ENCODE data around the gene SLC6A3.
A peak's percentile ranks its signal among the peaks of the same experiment; 100 is the strongest.
"Not testable (repeated sequence)": the region's sequence is repeated elsewhere in the genome, so short reads cannot be mapped to it uniquely, and the experiment has no call there.

SLC6A3 gene

GRCh38 chr5:1382248-1382700 is 63.0 kb downstream of the SLC6A3 start:
- in situ Hi-C loops (cut with MboI; ENCODE audit: low pct_unique_long_range_greater_than_20kb, low sequenced_read_pairs): no loop called here
- no peak for DNase-seq

- no peak for DNase-seq
- in situ Hi-C loops (cut with MboI; ENCODE audit: low pct_unique_long_range_greater_than_20kb, low sequenced_read_pairs): no loop called here
These were observed 63.6 kb downstream of the SLC6A3 start for GRCh38 chr5:1381370-1382247.

- in situ Hi-C loops (cut with MboI; ENCODE audit: low pct_unique_long_range_greater_than_20kb, low sequenced_read_pairs): no loop called here
- no peak for DNase-seq
These were observed 64.3 kb downstream of the SLC6A3 start for GRCh38 chr5:1380910-1381309.

DNA sequence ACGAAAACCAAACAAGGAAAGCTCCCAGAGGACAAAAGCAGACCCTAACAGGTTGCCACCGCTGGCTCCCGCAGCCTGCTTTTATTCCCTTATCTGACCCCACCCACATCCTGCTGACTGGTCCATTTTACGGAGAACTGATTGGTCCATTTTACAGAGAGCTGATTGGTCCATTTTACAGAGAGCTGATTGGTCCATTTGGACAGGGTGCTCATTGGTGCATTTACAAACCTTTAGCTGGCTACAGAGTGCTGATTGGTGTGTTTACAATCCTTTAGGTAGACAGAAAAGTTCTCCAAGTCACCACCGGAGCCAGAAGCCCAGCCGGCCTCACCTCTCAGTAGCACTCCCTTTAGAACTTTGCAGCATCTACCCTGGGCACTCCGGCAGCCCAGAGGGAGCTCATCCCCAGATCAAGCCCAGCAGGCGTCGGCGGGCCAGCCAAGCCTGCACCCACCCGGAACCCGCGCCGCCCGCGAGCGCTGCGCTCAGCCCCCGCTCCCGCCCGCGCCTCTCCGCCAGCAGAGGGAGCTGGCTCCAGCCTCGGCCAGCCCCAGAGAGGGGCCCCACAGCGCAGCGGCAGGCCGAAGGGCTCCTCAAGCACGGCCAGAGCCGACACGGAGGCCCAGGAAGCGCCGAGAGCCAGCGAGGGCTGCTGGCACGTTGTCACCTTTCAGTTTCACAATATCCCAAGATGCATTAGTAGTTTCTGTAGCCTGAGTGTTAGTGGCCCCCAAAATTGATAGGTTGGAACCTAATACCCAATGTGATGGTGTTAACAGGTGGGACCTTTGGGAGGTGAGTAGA is 65.0 kb downstream of the SLC6A3 start:
- in situ Hi-C loops (cut with MboI; ENCODE audit: low pct_unique_long_range_greater_than_20kb, low sequenced_read_pairs): no loop called here
- DNase-seq: peak; percentile 56

GRCh38 chr5:1378866-1379659 is 66.2 kb downstream of the SLC6A3 start:
- no peak for DNase-seq
- in situ Hi-C loops (cut with MboI; ENCODE audit: low pct_unique_long_range_greater_than_20kb, low sequenced_read_pairs): no loop called here

DNA sequence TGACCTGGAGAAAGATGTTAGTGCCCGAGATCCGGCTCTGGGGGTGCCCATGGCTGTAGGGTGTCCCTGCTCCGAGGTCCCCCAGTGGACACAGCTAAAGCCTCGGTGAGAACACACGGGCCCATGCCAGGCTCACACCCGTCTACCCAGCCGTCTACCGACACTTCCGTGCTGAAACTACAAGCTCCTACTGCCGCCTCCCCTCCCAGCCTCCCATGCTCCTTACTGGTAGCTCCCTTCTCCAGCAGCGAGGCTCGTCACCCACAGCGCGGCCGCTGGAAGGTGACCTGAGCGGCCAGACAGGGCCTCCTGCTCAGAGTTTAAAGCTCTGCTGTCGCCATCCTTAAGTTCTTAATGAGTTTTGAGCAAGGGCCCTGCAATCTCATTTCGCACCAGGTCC is 67.1 kb downstream of the SLC6A3 start:
- in situ Hi-C loops (cut with MboI; ENCODE audit: low pct_unique_long_range_greater_than_20kb, low sequenced_read_pairs): no loop called here
- no peak for DNase-seq

DNA sequence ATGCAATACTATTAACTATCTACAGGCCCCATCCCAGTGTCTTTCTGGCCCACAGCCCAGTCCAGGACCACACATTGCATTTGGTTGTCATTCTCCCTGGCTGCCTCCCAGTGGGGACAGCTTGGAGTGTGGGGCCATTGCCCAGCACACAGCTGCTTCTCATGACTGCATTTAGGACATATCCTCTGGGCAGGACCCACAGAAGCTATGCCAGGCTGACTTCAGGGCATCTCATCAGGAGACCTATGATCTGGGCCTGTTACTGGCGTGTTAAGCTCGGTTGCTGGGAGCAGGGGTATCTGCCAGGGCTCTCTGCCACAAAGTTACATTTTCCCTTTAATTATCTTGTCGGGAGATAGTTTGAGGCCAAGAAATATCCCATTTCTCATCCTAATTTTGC is 68.3 kb downstream of the SLC6A3 start:
- in situ Hi-C loops (cut with MboI; ENCODE audit: low pct_unique_long_range_greater_than_20kb, low sequenced_read_pairs): no loop called here
- no peak for DNase-seq

GRCh38 chr5:1375871-1376810 is 69.1 kb downstream of the SLC6A3 start:
- DNase-seq: no peak
- in situ Hi-C loops (cut with MboI; ENCODE audit: low pct_unique_long_range_greater_than_20kb, low sequenced_read_pairs): no loop called here

DNA sequence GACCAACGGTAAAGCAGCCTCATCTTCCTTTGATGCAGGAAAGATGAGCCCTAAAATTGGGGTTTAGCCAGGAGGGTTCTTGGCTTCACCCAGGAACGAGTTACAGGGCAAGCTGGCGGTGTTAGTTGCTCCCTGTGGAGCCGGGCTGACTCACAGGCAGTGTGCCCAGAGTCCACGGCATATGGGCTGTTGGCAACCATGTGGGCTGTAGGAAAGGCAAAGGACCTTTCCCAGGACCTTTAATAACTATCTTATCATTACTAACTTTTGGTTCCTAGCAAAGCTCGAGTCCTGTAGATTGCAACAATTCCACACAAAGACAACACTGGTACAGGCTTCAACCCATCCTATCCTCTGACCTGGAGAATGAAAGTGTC is 70.6 kb downstream of the SLC6A3 start:
- no peak for DNase-seq
- in situ Hi-C loops (cut with MboI; ENCODE audit: low pct_unique_long_range_greater_than_20kb, low sequenced_read_pairs): no loop called here

DNA sequence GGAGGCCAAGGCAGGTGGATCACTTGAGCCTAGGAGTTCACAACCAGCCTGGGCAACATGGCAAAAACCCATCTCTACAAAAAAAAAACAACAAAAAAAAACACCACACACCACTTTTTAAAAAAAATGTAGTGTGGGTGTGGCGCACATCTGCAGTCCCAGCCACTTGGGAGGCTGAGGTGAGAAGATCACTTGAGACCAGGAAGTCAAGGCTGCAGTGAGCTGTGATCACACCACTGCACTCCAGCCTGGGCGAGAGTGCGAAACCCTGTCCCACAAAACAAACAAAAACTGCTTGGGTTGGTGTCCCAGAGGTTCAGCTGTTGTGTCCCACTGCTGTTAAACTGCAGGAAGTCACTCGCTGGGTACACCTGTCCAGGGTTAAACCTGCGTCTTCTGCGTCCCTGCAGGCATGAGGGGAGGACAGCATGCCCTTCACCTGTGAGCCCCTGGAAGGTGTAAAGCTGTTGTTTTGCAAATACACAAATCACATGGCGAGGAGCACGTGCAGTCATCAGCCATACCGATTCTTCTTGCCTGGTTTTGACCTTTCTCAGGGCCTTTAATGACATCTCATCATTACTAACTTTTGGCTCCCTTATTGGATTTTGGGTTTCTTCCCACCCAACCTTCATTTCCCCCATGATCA is 71.1 kb downstream of the SLC6A3 start:
- no peak for DNase-seq
- in situ Hi-C loops (cut with MboI; ENCODE audit: low pct_unique_long_range_greater_than_20kb, low sequenced_read_pairs): no loop called here

GRCh38 chr5:1371972-1372342 is 73.3 kb downstream of the SLC6A3 start:
- DNase-seq; in situ Hi-C loops (cut with MboI; ENCODE audit: low pct_unique_long_range_greater_than_20kb, low sequenced_read_pairs): not testable (repeated sequence)

DNA sequence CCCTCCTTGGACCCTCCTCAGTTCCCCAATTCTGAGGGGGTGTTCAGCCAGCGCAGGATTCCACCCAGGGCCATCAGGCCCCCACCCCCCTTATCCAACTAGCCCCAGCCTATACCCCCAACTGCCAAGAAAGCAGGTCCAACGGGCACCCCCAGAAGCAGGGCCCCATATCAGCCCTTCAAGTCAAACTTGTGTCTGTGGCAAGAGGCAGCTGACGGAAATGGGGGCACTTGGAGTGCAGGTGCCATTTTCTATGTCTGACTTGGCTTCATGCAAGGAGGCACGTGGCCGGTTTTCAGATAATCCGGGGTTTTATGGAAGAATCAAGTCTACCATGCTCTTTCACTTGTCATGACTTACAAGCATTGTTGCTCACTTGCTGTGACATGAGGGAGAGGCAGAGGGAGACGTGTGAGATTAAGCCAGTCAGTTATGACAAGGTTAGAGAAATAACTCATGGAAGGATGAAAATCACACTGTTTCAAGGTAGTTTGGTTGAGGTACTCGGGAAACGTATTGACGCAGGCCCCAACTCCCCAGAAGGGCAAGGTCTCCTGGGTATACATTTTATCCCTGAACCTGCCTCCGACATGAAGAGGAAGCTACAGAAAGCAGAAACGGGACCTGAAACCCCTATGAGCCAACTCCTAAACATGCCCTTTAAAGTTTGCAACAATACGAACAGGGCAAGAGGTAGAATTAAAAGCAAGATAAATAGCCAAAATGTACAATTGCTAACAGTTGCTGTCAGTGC is 73.8 kb downstream of the SLC6A3 start:
- in situ Hi-C loops (cut with MboI; ENCODE audit: low pct_unique_long_range_greater_than_20kb, low sequenced_read_pairs): no loop called here
- DNase-seq: no peak

- DNase-seq: no peak
- in situ Hi-C loops (cut with MboI; ENCODE audit: low pct_unique_long_range_greater_than_20kb, low sequenced_read_pairs): no loop called here
These were observed 75.2 kb downstream of the SLC6A3 start for GRCh38 chr5:1370006-1370405.

- in situ Hi-C loops (cut with MboI; ENCODE audit: low pct_unique_long_range_greater_than_20kb, low sequenced_read_pairs): no loop called here
- DNase-seq: no peak
These were observed 76.5 kb downstream of the SLC6A3 start for GRCh38 chr5:1368756-1369155.

DNA sequence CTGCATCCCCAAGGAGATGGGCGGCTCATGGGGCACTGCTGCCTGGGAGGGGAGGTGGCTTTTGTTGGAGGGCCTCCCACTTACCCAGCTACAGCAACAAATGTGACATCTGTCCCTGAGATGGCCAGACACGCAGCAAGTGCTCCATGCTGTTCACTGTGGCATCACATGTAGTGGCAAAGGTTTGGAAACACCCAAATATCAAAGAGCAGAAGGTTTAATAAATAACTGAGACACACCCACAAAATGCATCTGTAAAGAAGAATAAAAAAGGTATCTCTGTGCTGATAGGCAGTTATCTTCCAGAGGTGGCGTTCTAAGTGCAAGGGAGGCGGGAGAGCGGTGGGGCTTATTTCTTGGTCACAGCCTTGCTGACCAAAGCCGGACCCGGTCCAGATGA is 77.0 kb downstream of the SLC6A3 start:
- in situ Hi-C loops (cut with MboI; ENCODE audit: low pct_unique_long_range_greater_than_20kb, low sequenced_read_pairs): no loop called here

GRCh38 chr5:1367149-1367548 is 78.1 kb downstream of the SLC6A3 start:
- in situ Hi-C loops (cut with MboI; ENCODE audit: low pct_unique_long_range_greater_than_20kb, low sequenced_read_pairs): no loop called here
- DNase-seq: no peak

More for the DNA sequence above, 77.0 kb downstream of the SLC6A3 start:
- no peak for DNase-seq

- in situ Hi-C loops (cut with MboI; ENCODE audit: low pct_unique_long_range_greater_than_20kb, low sequenced_read_pairs): no loop called here
- DNase-seq: no peak
These were observed 78.7 kb downstream of the SLC6A3 start for GRCh38 chr5:1366514-1366913.
